GM12878 (cell line): ENCODE measurements around the gene CBLB. TPM values are rescaled to one million over a fixed set of nuclear protein-coding genes. Genes with fewer than 3 reads are reported as not detected.

Experiments
- ATAC-seq: fragments of 200-7000 bp; cut with Tn5 transposase; 3 replicates; pipeline ENCODE4 v1.9.1; 2020; ENCODE audit warnings: mild to moderate bottlenecking, moderate library complexity
- BruUV-seq: library from RNA; stranded (reverse); fragments of 400-500 nt; replicated peaks from 2 replicates; lab custom pipeline; 2021; lab: Mats Ljungman, UMichigan
- CTCF ChIA-PET: fragments of 300-600 bp; sonication (Branson Sonifier 250); formaldehyde crosslinking; extraction: SDS; loops from one replicate; lab custom pipeline; 2021; ENCODE audit warnings: inconsistent platforms; lab: Yijun Ruan, JAX
- POLR2A ChIA-PET: fragments of 350-600 bp; formaldehyde crosslinking; extraction: SDS; loops from one replicate; lab custom pipeline; 2021; ENCODE audit warnings: inconsistent platforms; lab: Charles Lee
- RAD21 ChIA-PET: fragments of 300-600 bp; sonication (Branson Sonifier 250); formaldehyde crosslinking; loops from one replicate; lab custom pipeline; 2023; ENCODE audit warnings: antibody characterized with exemption; ENCODE audit not compliant: unreplicated experiment; lab: Charles Lee
- SMC1A ChIA-PET: fragments of 300-600 bp; sonication (Branson Sonifier 250); formaldehyde crosslinking; loops from one replicate; lab custom pipeline; 2023; ENCODE audit not compliant: unreplicated experiment, uncharacterized antibody; lab: Charles Lee
- DNase-seq: peaks from one replicate; pipeline ENCODE4 v3.0.0-alpha.2; 2011; ENCODE audit warnings: low read depth, low spot score
- FAIRE-seq: peaks from 3 replicates; lab custom pipeline; 2011; peaks lifted over from hg19 to GRCh38; lab: Jason Lieb, UNC
- H2AFZ ChIP-seq: 2 replicates; pipeline ENCODE4 v1.6.0; 2011; ENCODE audit warnings: low read depth, low read length, control low read depth; ENCODE audit not compliant: control insufficient read depth
- H3K27ac ChIP-seq: 2 replicates; pipeline ENCODE4 v1.5.1; 2011; ENCODE audit warnings: control low read depth; ENCODE audit not compliant: control insufficient read depth, insufficient read depth
- H3K27me3 ChIP-seq, 2 experiments: replicated peaks in 1 of 2; 2 replicates each; pipeline versions ENCODE4 v1.6.0 to v1.6.1; 2011; ENCODE audit warnings: low read length in 1 of 2; ENCODE audit not compliant: control insufficient read depth in 2 of 2, insufficient read depth in 2 of 2
- H3K36me3 ChIP-seq, 2 experiments: 2 replicates each; pipeline ENCODE4 v1.5.1; 2011; ENCODE audit warnings: low read length in 1 of 2; ENCODE audit not compliant: control insufficient read depth in 2 of 2, insufficient read depth in 2 of 2
- H3K4me1 ChIP-seq: 2 replicates; pipeline ENCODE4 v1.6.1; 2011; ENCODE audit warnings: mild to moderate bottlenecking, low read length, moderate library complexity, mixed read lengths; ENCODE audit not compliant: control insufficient read depth, insufficient read depth
- H3K4me2 ChIP-seq: 2 replicates; pipeline ENCODE4 v1.6.0; 2011; ENCODE audit warnings: control low read depth; ENCODE audit not compliant: control insufficient read depth, insufficient read depth
- H3K4me3 ChIP-seq: fragments of 200-600 bp; sonication (generic); 2 replicates; pipeline ENCODE4 v1.5.1; 2016
- H3K79me2 ChIP-seq: 2 replicates; pipeline ENCODE4 v1.6.0; 2011; ENCODE audit warnings: low read length; ENCODE audit not compliant: control insufficient read depth, insufficient read depth
- H3K9ac ChIP-seq: 2 replicates; pipeline ENCODE4 v1.8.0; 2011; ENCODE audit warnings: low read length, control low read depth, mixed read lengths; ENCODE audit not compliant: control insufficient read depth, insufficient read depth
- H3K9me3 ChIP-seq: replicated peaks from 3 replicates; pipeline ENCODE4 v1.5.1; 2011; ENCODE audit warnings: mild to moderate bottlenecking, low read length; ENCODE audit not compliant: control insufficient read depth, insufficient read depth
- H4K20me1 ChIP-seq: 2 replicates; pipeline ENCODE4 v1.6.0; 2011; ENCODE audit not compliant: control insufficient read depth, insufficient read depth
- EED ChIP-seq: sonication (generic); IDR thresholded peaks from 2 replicates; pipeline ENCODE4 v1.6.1; 2016; ENCODE audit warnings: antibody characterized with exemption, low read depth
- EP300 ChIP-seq, 2 experiments: fragments of 150-350 bp in 1 of 2; IDR thresholded peaks; 2 replicates each; pipeline ENCODE4 v1.6.1; 2011 to 2012; ENCODE audit warnings: low read depth in 2 of 2, low read length in 2 of 2, borderline replicate concordance in 1 of 2, improper control_type of control experiment in 1 of 2, inconsistent platforms in 1 of 2; ENCODE audit not compliant: control insufficient read depth in 1 of 2
- ETV6 ChIP-seq, 2 experiments: fragments of 450-650 bp in 1 of 2; IDR thresholded peaks in 1 of 2; conservative IDR thresholded peaks in 1 of 2; 2 replicates each; pipeline ENCODE4 v1.6.1; 2014; ENCODE audit warnings: antibody characterized with exemption in 1 of 2, borderline replicate concordance in 1 of 2, low read depth in 1 of 2, mild to moderate bottlenecking in 1 of 2, moderate library complexity in 1 of 2
- FOXM1 ChIP-seq: IDR thresholded peaks from 2 replicates; pipeline ENCODE4 v1.6.1; 2012; ENCODE audit warnings: low read depth, mild to moderate bottlenecking, inconsistent platforms, low read length, moderate library complexity
- JUNB ChIP-seq: IDR thresholded peaks from 2 replicates; pipeline ENCODE4 v1.6.1; 2016; ENCODE audit warnings: antibody characterized with exemption, mild to moderate bottlenecking
- SMAD5 ChIP-seq: IDR thresholded peaks from 2 replicates; pipeline ENCODE4 v1.6.1; 2016; ENCODE audit warnings: antibody characterized with exemption, low read depth
- SMARCA5 ChIP-seq: fragments of 450-650 bp; IDR thresholded peaks from 2 replicates; pipeline ENCODE4 v1.6.1; 2017; ENCODE audit warnings: mild to moderate bottlenecking
- SREBF1 ChIP-seq: IDR thresholded peaks from 2 replicates; pipeline ENCODE4 v1.6.1; 2012; ENCODE audit warnings: mild to moderate bottlenecking, low read length
- TAF1 ChIP-seq: IDR thresholded peaks from 2 replicates; pipeline ENCODE4 v1.6.1; 2011; ENCODE audit warnings: mild to moderate bottlenecking, low read depth, low read length, borderline replicate concordance
- TARDBP ChIP-seq: IDR thresholded peaks from 2 replicates; pipeline ENCODE4 v1.6.1; 2016; ENCODE audit warnings: borderline replicate concordance
- ZNF384 ChIP-seq: IDR thresholded peaks from 2 replicates; pipeline ENCODE4 v1.6.1; 2012; ENCODE audit warnings: low read depth, mild to moderate bottlenecking, low read length, improper control_type of control experiment, borderline replicate concordance
- WGBS: methylation state at CpG from one replicate; pipeline ENCODE4 v1.1.6; 2016; ENCODE audit warnings: low lambda C conversion rate; ENCODE audit not compliant: insufficient replicate concordance, insufficient coverage; ENCODE audit errors: missing lambda C conversion rate; 5-methylcytosine and 5-hydroxymethylcytosine counted together
- in situ Hi-C: fragments of 300-500 bp; cut with MboI; formaldehyde crosslinking; loops from 9 replicates; pipeline ENCODE4 v1.14.3; 2018; ENCODE audit warnings: mixed read lengths
- intact Hi-C: fragments of 100-400 bp; cut with micrococcal nuclease; formaldehyde crosslinking; loops from one replicate; pipeline ENCODE4 v1.14.2; 2022; ENCODE audit not compliant: unreplicated experiment
- polyA plus RNA-seq, 11 experiments: library from polyadenylated mRNA; depleted of rRNA in 4 of 11; unstranded in 6 of 11; stranded (reverse) in 5 of 11; fragments of >200 nt; fragmentation: Nextera tagmentation in 4 of 11; fragmentation: Illumina TruSeq in 1 of 11; extraction: Ambion mirVana in 4 of 11; extraction: Trizol in 1 of 11; gene quantifications; 1 replicate in 1 of 11; 2 replicates in 10 of 11; pipeline versions ENCODE4 v1.2.1 to v1.2.3, GENCODE V29; 2011 to 2016; ENCODE audit warnings: inconsistent platforms in 2 of 11, missing spikeins in 2 of 11, low read depth in 1 of 11
- total RNA-seq, 4 experiments: library from RNA; depleted of rRNA in 3 of 4; stranded (reverse); fragments of >200 nt in 3 of 4; fragmentation: Illumina TruSeq in 1 of 4; extraction: Trizol in 1 of 4; gene quantifications; 2 replicates each; pipeline versions ENCODE4 v1.2.1 to v1.2.3, GENCODE V29; 2013 to 2021
- TF ChIP-seq, protein P1 (sequence below): fragments of 450-650 bp; IDR thresholded peaks from 2 replicates; pipeline ENCODE4 v1.6.1; 2016; ENCODE audit warnings: mild to moderate bottlenecking, moderate library complexity, borderline replicate concordance
- TF ChIP-seq, protein P2 (sequence below): IDR thresholded peaks from 2 replicates; pipeline ENCODE4 v1.6.1; 2012; ENCODE audit warnings: low read depth, low read length, improper control_type of control experiment

CBLB gene
- total and polyA plus RNA-seq, 10 of the 15 experiments (the other 5 are each of a cell fraction or from before 2014, with no cell fraction given), result 17.2 to 107 (median 41.9) TPM

DNA sequence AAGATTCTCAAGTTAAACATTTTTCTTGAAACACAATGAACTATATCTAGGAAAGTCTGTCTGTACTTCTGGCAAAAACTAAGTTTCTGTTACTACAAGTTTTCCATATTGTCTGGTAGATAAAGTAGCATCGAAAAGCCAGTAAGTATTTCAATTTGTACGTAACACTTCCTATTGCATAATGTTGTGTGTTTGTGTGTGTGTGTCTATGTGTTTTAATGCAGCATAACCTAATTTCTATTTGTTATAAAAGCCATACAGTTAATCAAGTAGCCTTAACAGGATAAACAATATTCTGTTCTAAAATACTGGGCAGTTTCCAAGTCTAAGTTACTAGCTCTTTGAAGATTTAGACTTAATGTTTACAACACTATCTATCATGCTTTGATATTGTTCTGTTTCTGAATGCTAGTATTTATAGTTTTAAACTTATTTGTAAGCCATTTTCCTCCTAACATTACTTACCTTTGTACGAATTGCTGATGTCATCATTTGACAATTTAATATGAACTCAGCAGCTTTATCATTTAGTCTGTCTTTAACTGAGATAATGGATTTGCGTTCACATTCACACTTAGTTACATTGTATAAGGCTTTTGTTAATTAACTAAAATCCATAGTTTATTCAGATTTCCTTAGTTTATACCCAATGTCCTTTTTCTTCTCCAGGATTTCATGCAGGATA is 163.9 kb downstream of the CBLB start:
- in situ Hi-C loops (no loop called here), intact Hi-C loops (no loop called here)
- Histone ChIP-seq H3K4me1 (no peaks in the 10 kb centered on the region), H3K4me2 (no peak overlapping the region), H4K20me1 (no peaks in the 10 kb centered on the region), H3K36me3 (peaks cover 1 to 3% of the 10 kb centered on the region in 2 experiments; a peak in 2 of 4 replicates), H2AFZ (no peak overlapping the region), H3K27me3 (no peaks in the 10 kb centered on the region), H3K9me3 (no peaks in the 10 kb centered on the region), H3K4me3 (no peak overlapping the region), H3K27ac (no peak overlapping the region), H3K79me2 (no peaks in the 10 kb centered on the region), H3K9ac (no peak overlapping the region)
- BruUV-seq, result no TSS peak
- no peak for DNase-seq
- SMC1A ChIA-PET, result interaction anchor here (0.5 kb wide), 1 partner anchor 879 kb away, joined by 3 read pairs; no protein-coding TSS in a partner anchor
- CTCF ChIA-PET, result no interaction called here
- no peak for FAIRE-seq
- no peak for ATAC-seq
- TF ChIP-seq SREBF1, result no peak
- TF ChIP-seq TARDBP, result no peak
- TF ChIP-seq EP300 (IDR thresholded peaks at IDR 0.05; ENCODE audit: borderline replicate concordance in 1 of 2, control insufficient read depth in 1 of 2, low read depth in 2 of 2, low read length in 2 of 2), result no peak
- no peak for TF ChIP-seq ETV6 (conservative IDR thresholded peaks at IDR 0.05 in 1 of 2, IDR thresholded peaks at IDR 0.05 in 1 of 2; ENCODE audit: borderline replicate concordance in 1 of 2, low read depth in 1 of 2)
- TF ChIP-seq JUNB, result no peak
- no peak for TF ChIP-seq EED
- TF ChIP-seq, protein P1, sequence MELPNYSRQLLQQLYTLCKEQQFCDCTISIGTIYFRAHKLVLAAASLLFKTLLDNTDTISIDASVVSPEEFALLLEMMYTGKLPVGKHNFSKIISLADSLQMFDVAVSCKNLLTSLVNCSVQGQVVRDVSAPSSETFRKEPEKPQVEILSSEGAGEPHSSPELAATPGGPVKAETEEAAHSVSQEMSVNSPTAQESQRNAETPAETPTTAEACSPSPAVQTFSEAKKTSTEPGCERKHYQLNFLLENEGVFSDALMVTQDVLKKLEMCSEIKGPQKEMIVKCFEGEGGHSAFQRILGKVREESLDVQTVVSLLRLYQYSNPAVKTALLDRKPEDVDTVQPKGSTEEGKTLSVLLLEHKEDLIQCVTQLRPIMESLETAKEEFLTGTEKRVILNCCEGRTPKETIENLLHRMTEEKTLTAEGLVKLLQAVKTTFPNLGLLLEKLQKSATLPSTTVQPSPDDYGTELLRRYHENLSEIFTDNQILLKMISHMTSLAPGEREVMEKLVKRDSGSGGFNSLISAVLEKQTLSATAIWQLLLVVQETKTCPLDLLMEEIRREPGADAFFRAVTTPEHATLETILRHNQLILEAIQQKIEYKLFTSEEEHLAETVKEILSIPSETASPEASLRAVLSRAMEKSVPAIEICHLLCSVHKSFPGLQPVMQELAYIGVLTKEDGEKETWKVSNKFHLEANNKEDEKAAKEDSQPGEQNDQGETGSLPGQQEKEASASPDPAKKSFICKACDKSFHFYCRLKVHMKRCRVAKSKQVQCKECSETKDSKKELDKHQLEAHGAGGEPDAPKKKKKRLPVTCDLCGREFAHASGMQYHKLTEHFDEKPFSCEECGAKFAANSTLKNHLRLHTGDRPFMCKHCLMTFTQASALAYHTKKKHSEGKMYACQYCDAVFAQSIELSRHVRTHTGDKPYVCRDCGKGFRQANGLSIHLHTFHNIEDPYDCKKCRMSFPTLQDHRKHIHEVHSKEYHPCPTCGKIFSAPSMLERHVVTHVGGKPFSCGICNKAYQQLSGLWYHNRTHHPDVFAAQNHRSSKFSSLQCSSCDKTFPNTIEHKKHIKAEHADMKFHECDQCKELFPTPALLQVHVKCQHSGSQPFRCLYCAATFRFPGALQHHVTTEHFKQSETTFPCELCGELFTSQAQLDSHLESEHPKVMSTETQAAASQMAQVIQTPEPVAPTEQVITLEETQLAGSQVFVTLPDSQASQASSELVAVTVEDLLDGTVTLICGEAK, result no peak
- no peak for TF ChIP-seq SMAD5
- TF ChIP-seq ZNF384, result no peak
- TF ChIP-seq FOXM1, result no peak
- no peak for TF ChIP-seq SMARCA5
- TF ChIP-seq TAF1, result no peak
- TF ChIP-seq, protein P2, sequence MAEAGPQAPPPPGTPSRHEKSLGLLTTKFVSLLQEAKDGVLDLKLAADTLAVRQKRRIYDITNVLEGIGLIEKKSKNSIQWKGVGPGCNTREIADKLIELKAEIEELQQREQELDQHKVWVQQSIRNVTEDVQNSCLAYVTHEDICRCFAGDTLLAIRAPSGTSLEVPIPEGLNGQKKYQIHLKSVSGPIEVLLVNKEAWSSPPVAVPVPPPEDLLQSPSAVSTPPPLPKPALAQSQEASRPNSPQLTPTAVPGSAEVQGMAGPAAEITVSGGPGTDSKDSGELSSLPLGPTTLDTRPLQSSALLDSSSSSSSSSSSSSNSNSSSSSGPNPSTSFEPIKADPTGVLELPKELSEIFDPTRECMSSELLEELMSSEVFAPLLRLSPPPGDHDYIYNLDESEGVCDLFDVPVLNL, result no peak
- RAD21 ChIA-PET, result no interaction called here
- POLR2A ChIA-PET, result no interaction called here
- WGBS, result 87% methylated on average over 4 of the region's 4 CpGs
